Colonic mucosa (tissue), 2 donors: ENCODE data around the gene KAT5. TPM values are rescaled to one million over a fixed set of nuclear protein-coding genes. Genes with fewer than 3 reads are reported as not detected.

ENCODE experiments used
- total RNA-seq, 2 donors: library from RNA; stranded (reverse); fragmentation: NEBNext Ultra II Directional in 1 of 2; extraction: Animal tissue kit (Norgen Biotek cat#: 25700) in 1 of 2; gene quantifications; one replicate each; pipeline ENCODE4 v1.2.1, GENCODE V29; 2021
- donor health status: DM: no; HTN: no; CAD: no.
- donor health status: DM: no; HTN: no; CAD: no.

Gene KAT5
- total RNA-seq, 2 donors from 2014 or later: 65.3 to 83.4 TPM

Other genes starting within 250 kb of the KAT5 start
- 1,000 to 10,000 TPM; 4,716 to 6,071 TPM for gene MALAT1, start 213.2 kb upstream of the KAT5 start, total RNA-seq
- 10 to 100 TPM; 59.2 to 84.1 TPM for gene SCYL1, start 187.2 kb upstream of the KAT5 start, total RNA-seq
- 10 to 100 TPM; 27.3 to 31.1 TPM for gene LTBP3, start 153.9 kb upstream of the KAT5 start, total RNA-seq
- gene ZNRD2, start 141.8 kb upstream of the KAT5 start, total RNA-seq: 10 to 100 TPM; 16.6 to 30.8 TPM
- 10 to 100 TPM; 27.4 to 32.2 TPM for gene FAM89B, start 139.7 kb upstream of the KAT5 start, total RNA-seq
- 10 to 100 TPM; 58.5 to 78.5 TPM for gene EHBP1L1, start 136.2 kb upstream of the KAT5 start, total RNA-seq
- under 1 TPM; 0.40 to 0.69 TPM for gene KCNK7, start 116.5 kb upstream of the KAT5 start, total RNA-seq
- 100 to 1,000 TPM in 1 of 2 donors, 10 to 100 TPM in 1; 92.7 to 102 TPM for gene MAP3K11, start 98.0 kb upstream of the KAT5 start, total RNA-seq
- 10 to 100 TPM; 41.5 to 72.4 TPM for gene PCNX3, start 96.5 kb upstream of the KAT5 start, total RNA-seq
- gene SIPA1, start 74.2 kb upstream of the KAT5 start, total RNA-seq: 10 to 100 TPM; 21.0 to 33.0 TPM
- 10 to 100 TPM; 58.7 to 68.3 TPM for gene RELA, start 49.3 kb upstream of the KAT5 start, total RNA-seq
- 10 to 100 TPM; 26.1 to 58.1 TPM for gene RNASEH2C, start 8.5 kb downstream of the KAT5 start, total RNA-seq
- 10 to 100 TPM; 17.6 to 20.1 TPM for gene AP5B1, start 68.7 kb downstream of the KAT5 start, total RNA-seq
- 10 to 100 TPM; 29.0 to 32.9 TPM for gene OVOL1, start 74.8 kb downstream of the KAT5 start, total RNA-seq
- gene SNX32, start 121.7 kb downstream of the KAT5 start, total RNA-seq: 1 to 10 TPM; 1.6 to 1.9 TPM
- 1,000 to 10,000 TPM; 1,832 to 1,932 TPM for gene CFL1, start 145.9 kb downstream of the KAT5 start, total RNA-seq
- gene MUS81, start 148.2 kb downstream of the KAT5 start, total RNA-seq: 10 to 100 TPM; 47.2 to 62.5 TPM
- 10 to 100 TPM in 1 of 2 donors, 1 to 10 TPM in 1; 9.6 to 22.5 TPM for gene EFEMP2, start 160.5 kb downstream of the KAT5 start, total RNA-seq
- gene CTSW, start 167.6 kb downstream of the KAT5 start, total RNA-seq: 1 to 10 TPM; 1.2 TPM
- 10 to 100 TPM; 41.9 to 53.5 TPM for gene FIBP, start 176.2 kb downstream of the KAT5 start, total RNA-seq
- 10 to 100 TPM; 11.2 to 16.3 TPM for gene CCDC85B, start 178.4 kb downstream of the KAT5 start, total RNA-seq
- 1 to 10 TPM in 1 of 2 donors, under 1 TPM in 1; 0.84 to 4.2 TPM for gene FOSL1, start 188.1 kb downstream of the KAT5 start, total RNA-seq
- 10 to 100 TPM; 26.6 to 29.0 TPM for gene C11orf68, start 206.8 kb downstream of the KAT5 start, total RNA-seq
- 10 to 100 TPM; 53.4 to 91.5 TPM for gene DRAP1, start 207.2 kb downstream of the KAT5 start, total RNA-seq
- not detected for gene TSGA10IP, start 233.2 kb downstream of the KAT5 start, total RNA-seq
- 10 to 100 TPM; 40.0 to 50.9 TPM for gene SART1, start 249.5 kb downstream of the KAT5 start, total RNA-seq